NCI-H2081 (cell line): Measurements from ENCODE around the gene PARD6G.

ENCODE experiments used
- DNase-seq, 2 experiments: peaks; one replicate each; lab custom pipeline; 2025; lab: John Stamatoyannopoulos, UW

The PARD6G gene

DNA sequence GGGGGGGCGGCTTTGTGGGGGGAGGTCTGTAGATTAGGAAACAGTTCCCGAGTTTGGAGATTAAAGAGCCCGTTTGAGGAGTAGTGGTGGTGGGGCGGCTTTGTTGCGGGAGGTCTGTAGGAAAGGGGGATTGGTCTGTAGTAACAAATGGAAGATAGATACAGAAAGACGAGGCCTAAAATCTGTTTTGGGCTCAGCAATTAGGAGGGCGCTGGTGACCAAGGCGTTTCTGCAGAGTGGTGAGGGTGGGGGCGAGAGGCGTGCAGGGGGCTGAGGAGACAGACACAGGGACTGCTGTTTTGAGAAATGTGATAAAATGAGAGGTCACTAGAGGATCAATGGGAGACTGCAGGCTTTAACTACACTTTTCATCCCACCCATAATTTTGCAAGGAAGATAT lies 139.9 kb downstream of the PARD6G start:
- DNase-seq, result no peak
